T-cell (primary cell): Measurements from ENCODE around the gene RAPH1. TPM values are rescaled to one million over a fixed set of nuclear protein-coding genes. Genes with fewer than 3 reads are reported as not detected.
A peak's percentile ranks its signal among the peaks of the same experiment; 100 is the strongest.
"Not testable (repeated sequence)": the region's sequence is repeated elsewhere in the genome, so short reads cannot be mapped to it uniquely, and the experiment has no call there.

Experiments used
- ATAC-seq, 4 experiments: fragments of 200-7000 bp in 3 of 4; fragments of 150-1000 bp in 1 of 4; cut with Tn5 transposase; replicated peaks in 1 of 4; 1 replicate in 3 of 4; 2 replicates in 1 of 4; pipeline ENCODE4 v1.10.0; 2021; ENCODE audit warnings: moderate library complexity in 3 of 4, mild to moderate bottlenecking in 2 of 4, moderate number of reproducible peaks in 1 of 4
- CTCF ChIA-PET, 2 donors: fragments of 300-600 bp; sonication (Branson Sonifier 250); formaldehyde crosslinking; loops; one replicate each; lab custom pipeline; 2022; ENCODE audit warnings: antibody characterized with exemption in 2 of 2; lab: Charles Lee
- POLR2A ChIA-PET, 2 donors: fragments of 300-600 bp; sonication (Branson Sonifier 250); formaldehyde crosslinking; loops; one replicate each; lab custom pipeline; 2022; ENCODE audit warnings: antibody characterized with exemption in 2 of 2; lab: Charles Lee
- DNase-seq, 35 experiments: peaks; one replicate each; pipeline versions ENCODE4 v3.0.0 to v3.0.0-alpha.2; 2013 to 2023
- H3K27ac ChIP-seq: one replicate; pipeline ENCODE4 v1.5.1; 2013; ENCODE audit warnings: low read length
- H3K27me3 ChIP-seq, 2 experiments: replicated peaks in 1 of 2; 1 replicate in 1 of 2; 2 replicates in 1 of 2; pipeline versions ENCODE4 v1.6.1 to v1.7.0; 2013; ENCODE audit warnings: low read length in 1 of 2, mixed read lengths in 1 of 2; ENCODE audit not compliant: control insufficient read depth in 2 of 2, insufficient read depth in 2 of 2; ENCODE audit errors: extremely low read depth in 1 of 2
- H3K36me3 ChIP-seq, 2 donors: 1 replicate in 1 of 2; 2 replicates in 1 of 2; pipeline versions ENCODE4 v1.6.1 to v1.7.0; 2013; ENCODE audit warnings: low read length in 1 of 2; ENCODE audit not compliant: control insufficient read depth in 2 of 2, insufficient read depth in 1 of 2; ENCODE audit errors: extremely low read depth in 1 of 2
- H3K4me1 ChIP-seq, 2 experiments: 1 replicate in 1 of 2; 2 replicates in 1 of 2; pipeline versions ENCODE4 v1.6.1 to v1.7.0; 2013; ENCODE audit warnings: low read length in 2 of 2, mixed read lengths in 1 of 2; ENCODE audit not compliant: insufficient read depth in 2 of 2, control insufficient read depth in 1 of 2; ENCODE audit errors: extremely low read depth in 1 of 2
- H3K4me3 ChIP-seq, 2 donors: 1 replicate in 1 of 2; 2 replicates in 1 of 2; pipeline versions ENCODE4 v1.5.1 to v1.7.0; 2013; ENCODE audit warnings: mild to moderate bottlenecking in 2 of 2, low read length in 1 of 2, moderate library complexity in 1 of 2; ENCODE audit not compliant: control insufficient read depth in 1 of 2; ENCODE audit errors: extremely low read depth in 1 of 2
- H3K9me3 ChIP-seq: 2 replicates; pipeline ENCODE4 v1.7.0; 2013
- H3K27ac Mint-ChIP-seq, 2 donors: one replicate each; pipeline ENCODE4 v1.8.0; 2020 to 2021; ENCODE audit warnings: mild to moderate bottlenecking in 2 of 2, mixed read lengths in 2 of 2
- H3K27me3 Mint-ChIP-seq, 2 donors: one replicate each; pipeline ENCODE4 v1.8.0; 2021 to 2022; ENCODE audit warnings: mixed read lengths in 2 of 2
- H3K36me3 Mint-ChIP-seq: one replicate; pipeline ENCODE4 v1.8.0; 2021; ENCODE audit warnings: mixed read lengths
- H3K4me1 Mint-ChIP-seq, 3 donors: one replicate each; pipeline ENCODE4 v1.8.0; 2020 to 2022; ENCODE audit warnings: mixed read lengths in 3 of 3, mild to moderate bottlenecking in 1 of 3
- H3K4me3 Mint-ChIP-seq, 3 donors: one replicate each; pipeline ENCODE4 v1.8.0; 2020 to 2022; ENCODE audit warnings: mild to moderate bottlenecking in 3 of 3, mixed read lengths in 3 of 3, moderate library complexity in 3 of 3
- H3K9me3 Mint-ChIP-seq, 3 donors: one replicate each; pipeline ENCODE4 v1.8.0; 2020 to 2022; ENCODE audit warnings: mixed read lengths in 3 of 3
- WGBS: methylation state at CpG from one replicate; pipeline ENCODE4 v1.1.5; 2013; ENCODE audit warnings: missing lambda C conversion rate; ENCODE audit not compliant: insufficient coverage; 5-methylcytosine and 5-hydroxymethylcytosine counted together
- total RNA-seq, 35 experiments: library from RNA in 6 of 35; stranded (reverse) in 6 of 35; fragments of 120-200 nt in 1 of 35; gene quantifications; one replicate each; pipeline versions ENCODE4 v1.2.1 to v1.2.4 and lab custom pipeline; 2013 to 2026

Gene RAPH1
- total RNA-seq, 5 donors from 2014 or later (not counting 1 experiment from before 2014, with no cell fraction given): 1.4 to 4.4 (median 2.8) TPM

GRCh38 chr2:203510256-203510940, 24.7 kb downstream of the RAPH1 start:
- DNase-seq (no peak), ATAC-seq (no peak)
- ChIA-PET CTCF (interaction anchor here in 1 of 2 donors (0.8 kb wide), 1 partner anchor 26 kb away, joined by 3 read pairs; no protein-coding TSS in a partner anchor), POLR2A (interaction anchor here in 1 of 2 donors (0.6 kb wide), 1 partner anchor 825 kb away, joined by 5 read pairs; no protein-coding TSS in a partner anchor)
- no peaks in the 10 kb centered on the region for H3K36me3 Mint-ChIP-seq
- Histone ChIP-seq H3K27ac (no peak overlapping the region), H3K9me3 (no peaks in the 10 kb centered on the region), H3K27me3 (no peaks in the 10 kb centered on the region), H3K4me3 (no peak overlapping the region), H3K36me3 (no peaks in the 10 kb centered on the region), H3K4me1 (no peaks in the 10 kb centered on the region)
- H3K4me3 Mint-ChIP-seq: no peak overlapping the region
- WGBS: no CpG with 5 or more reads among the region's 2 CpGs
- peaks cover 0 to 4% (median 3%) of the 10 kb centered on the region in 3 donors for H3K9me3 Mint-ChIP-seq
- no peak overlapping the region for H3K27ac Mint-ChIP-seq
- no peaks in the 10 kb centered on the region for H3K27me3 Mint-ChIP-seq
- H3K4me1 Mint-ChIP-seq: no peaks in the 10 kb centered on the region

DNA sequence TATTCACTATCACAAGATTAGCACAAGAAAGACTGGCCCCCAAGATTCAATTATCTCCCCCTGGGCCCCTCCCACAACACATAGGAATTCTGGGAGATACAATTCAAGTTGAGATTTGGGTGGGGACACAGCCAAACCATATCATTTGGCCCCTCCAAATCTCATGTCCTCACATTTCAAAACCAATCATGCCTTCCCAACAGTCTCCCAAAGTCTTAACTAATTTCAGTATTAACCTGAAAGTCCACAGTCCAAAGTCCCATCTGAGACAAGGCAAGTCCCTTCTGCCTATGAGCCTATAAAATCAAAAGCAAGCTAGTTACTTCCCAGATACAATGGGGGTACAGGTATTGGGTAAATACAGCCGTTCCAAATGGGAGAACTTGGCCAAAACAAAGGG, 31.6 kb downstream of the RAPH1 start:
- H3K9me3 ChIP-seq, H3K36me3 ChIP-seq, H3K27me3 ChIP-seq, H3K4me3 ChIP-seq, H3K36me3 Mint-ChIP-seq, ATAC-seq, H3K4me3 Mint-ChIP-seq, H3K27me3 Mint-ChIP-seq, POLR2A ChIA-PET, DNase-seq, H3K27ac Mint-ChIP-seq, H3K27ac ChIP-seq: not testable (repeated sequence)
- whole genome bisulfite sequencing: 100% methylated on average over 1 of the region's 1 CpG
- CTCF ChIA-PET: interaction anchor here in 1 of 2 donors (0.6 kb wide), 1 partner anchor 20 kb away, joined by 5 read pairs; no protein-coding TSS in a partner anchor
- peaks cover 0 to 10% (median 8%) of the 10 kb centered on the region in 3 donors for H3K9me3 Mint-ChIP-seq
- peaks cover 0 to 12% of the 10 kb centered on the region in 2 experiments for H3K4me1 ChIP-seq
- H3K4me1 Mint-ChIP-seq: peaks cover 12 to 21% (median 20%) of the 10 kb centered on the region in 3 donors

GRCh38 chr2:203501873-203502272, 33.2 kb downstream of the RAPH1 start:
- Mint-ChIP-seq H3K4me1 (peaks cover 15 to 27% (median 27%) of the 10 kb centered on the region in 3 donors), H3K4me3 (no peak overlapping the region), H3K36me3 (no peaks in the 10 kb centered on the region), H3K27me3 (no peaks in the 10 kb centered on the region), H3K9me3 (peaks cover 0 to 10% (median 8%) of the 10 kb centered on the region in 3 donors), H3K27ac (no peak overlapping the region)
- DNase-seq (no peak), ATAC-seq (no peak)
- ChIA-PET CTCF (interaction anchor here (0.6 to 0.9 kb wide), 4 partner anchors 116 to 310 kb away, joined by 3 to 5 read pairs (median 4); no protein-coding TSS in a partner anchor), POLR2A (interaction anchor here in 1 of 2 donors (0.7 kb wide), 1 partner anchor 80 kb away, joined by 8 read pairs; no protein-coding TSS in a partner anchor)
- no peaks in the 10 kb centered on the region for H3K27me3 ChIP-seq
- H3K4me1 ChIP-seq: peaks cover 0 to 12% of the 10 kb centered on the region in 2 experiments
- H3K27ac ChIP-seq: no peak overlapping the region
- H3K4me3 ChIP-seq: no peak overlapping the region
- no peaks in the 10 kb centered on the region for H3K36me3 ChIP-seq
- WGBS: no CpG with 5 or more reads among the region's 1 CpG
- H3K9me3 ChIP-seq: no peaks in the 10 kb centered on the region

DNA sequence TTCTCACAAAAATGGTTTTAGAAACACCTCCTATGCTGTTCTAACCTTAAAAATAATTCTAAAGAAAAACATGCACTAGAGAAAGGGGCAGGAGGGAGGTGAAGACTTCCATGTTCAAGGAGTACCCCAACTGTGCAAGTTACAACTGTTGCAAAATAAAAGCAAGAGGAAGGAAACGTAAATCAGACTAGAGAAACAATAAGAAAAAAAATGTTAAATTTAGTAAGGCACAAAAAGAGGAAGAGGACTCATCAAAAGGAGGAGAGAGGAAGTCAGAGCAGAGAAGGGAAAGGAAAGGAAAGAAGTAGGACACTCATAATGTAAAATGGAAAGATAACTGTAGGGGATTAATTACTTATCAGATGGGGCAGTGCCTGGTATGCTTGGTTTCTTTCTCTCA, 34.1 kb downstream of the RAPH1 start:
- Histone ChIP-seq H3K9me3 (no peaks in the 10 kb centered on the region), H3K27me3 (no peaks in the 10 kb centered on the region), H3K4me1 (peaks cover 0 to 12% of the 10 kb centered on the region in 2 experiments), H3K4me3 (no peak overlapping the region), H3K36me3 (no peaks in the 10 kb centered on the region), H3K27ac (no peak overlapping the region)
- 83% methylated on average over 1 of the region's 1 CpG for WGBS
- no peak for DNase-seq
- ATAC-seq: no peak
- Mint-ChIP-seq H3K27ac (peak overlapping the region; percentile 3 to 4), H3K9me3 (peaks cover 0 to 10% (median 8%) of the 10 kb centered on the region in 3 donors), H3K27me3 (no peaks in the 10 kb centered on the region), H3K36me3 (no peaks in the 10 kb centered on the region), H3K4me3 (no peak overlapping the region), H3K4me1 (peaks cover 15 to 27% (median 27%) of the 10 kb centered on the region in 3 donors)
- ChIA-PET POLR2A (no interaction called here), CTCF (interaction anchor here (0.6 to 0.7 kb wide), 3 partner anchors 115 to 311 kb away, joined by 3 to 5 read pairs (median 4); no protein-coding TSS in a partner anchor)

- Histone ChIP-seq H3K27me3 (no peaks in the 10 kb centered on the region), H3K4me3 (no peak overlapping the region), H3K4me1 (peaks cover 0 to 12% of the 10 kb centered on the region in 2 experiments), H3K36me3 (no peaks in the 10 kb centered on the region), H3K27ac (no peak overlapping the region), H3K9me3 (no peaks in the 10 kb centered on the region)
- CTCF ChIA-PET: no interaction called here
- peaks cover 15 to 27% (median 27%) of the 10 kb centered on the region in 3 donors for H3K4me1 Mint-ChIP-seq
- POLR2A ChIA-PET: no interaction called here
- no peaks in the 10 kb centered on the region for H3K36me3 Mint-ChIP-seq
- no peaks in the 10 kb centered on the region for H3K27me3 Mint-ChIP-seq
- WGBS: 100% methylated on average over 1 of the region's 2 CpGs
- H3K9me3 Mint-ChIP-seq: peaks cover 0 to 10% (median 8%) of the 10 kb centered on the region in 3 donors
- ATAC-seq (no peak), DNase-seq (no peak)
- no peak overlapping the region for H3K27ac Mint-ChIP-seq
- no peak overlapping the region for H3K4me3 Mint-ChIP-seq
Observed at GRCh38 chr2:203500297-203500696, 34.8 kb downstream of the RAPH1 start.

GRCh38 chr2:203498161-203498560, 36.9 kb downstream of the RAPH1 start:
- H3K36me3 ChIP-seq: no peaks in the 10 kb centered on the region
- H3K9me3 ChIP-seq: no peaks in the 10 kb centered on the region
- CTCF ChIA-PET: no interaction called here
- peaks cover 0 to 6% (median 0%) of the 10 kb centered on the region in 3 donors for H3K9me3 Mint-ChIP-seq
- peaks cover 4% of the 10 kb centered on the region for H3K36me3 Mint-ChIP-seq
- H3K27me3 Mint-ChIP-seq: no peaks in the 10 kb centered on the region
- DNase-seq (no peak), ATAC-seq (peak in 1 of 4 experiments; percentile 19)
- H3K27ac Mint-ChIP-seq: no peak overlapping the region
- WGBS: no CpG with 5 or more reads among the region's 4 CpGs
- peaks cover 19 to 29% (median 27%) of the 10 kb centered on the region in 3 donors for H3K4me1 Mint-ChIP-seq
- no peak overlapping the region for H3K4me3 ChIP-seq
- H3K4me1 ChIP-seq: peaks cover 0 to 12% of the 10 kb centered on the region in 2 experiments
- H3K27me3 ChIP-seq: no peaks in the 10 kb centered on the region
- POLR2A ChIA-PET: no interaction called here
- H3K27ac ChIP-seq: no peak overlapping the region
- H3K4me3 Mint-ChIP-seq: no peak overlapping the region
